Thyroid gland (tissue), 4 donors: ENCODE data around the gene OVOL3.

ENCODE experiments used
- POLR2A ChIP-seq, 2 donors: fragments of 450-650 bp; IDR thresholded peaks; one replicate each; pipeline ENCODE4 v1.6.1; 2017; ENCODE audit warnings: antibody characterized with exemption in 2 of 2, mild to moderate bottlenecking in 2 of 2, moderate library complexity in 1 of 2
- TF ChIP-seq, protein P1 (sequence below), 6 experiments: fragments of 200-600 bp in 3 of 6; fragments of 450-650 bp in 3 of 6; sonication (generic) in 3 of 6; IDR thresholded peaks; one replicate each; pipeline ENCODE4 v1.5.1; 2016 to 2019; ENCODE audit warnings: antibody characterized with exemption in 6 of 6, mild to moderate bottlenecking in 2 of 6, inconsistent platforms in 1 of 6, moderate library complexity in 1 of 6

DNA sequence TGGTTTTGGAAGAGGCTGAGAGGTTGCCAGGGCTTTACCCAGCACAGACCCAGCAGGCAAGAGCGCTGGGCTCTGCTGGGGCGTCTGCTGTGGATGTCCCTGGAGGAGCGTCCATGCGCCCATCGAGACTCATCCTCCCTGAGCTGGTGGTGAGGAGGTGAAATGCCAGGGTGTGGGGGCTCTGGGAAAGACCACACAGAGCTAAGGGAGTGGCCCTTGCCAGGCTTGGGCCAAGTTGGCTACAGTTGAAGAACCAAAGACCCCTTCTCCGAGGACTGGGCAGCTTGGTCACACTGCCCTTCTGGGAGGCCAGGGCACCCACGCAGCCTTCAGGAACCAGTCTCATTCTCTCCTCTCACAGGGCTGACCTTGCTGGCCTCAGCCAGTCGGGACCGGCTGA lies 24.6 kb upstream of the OVOL3 start:
- TF ChIP-seq, protein P1, sequence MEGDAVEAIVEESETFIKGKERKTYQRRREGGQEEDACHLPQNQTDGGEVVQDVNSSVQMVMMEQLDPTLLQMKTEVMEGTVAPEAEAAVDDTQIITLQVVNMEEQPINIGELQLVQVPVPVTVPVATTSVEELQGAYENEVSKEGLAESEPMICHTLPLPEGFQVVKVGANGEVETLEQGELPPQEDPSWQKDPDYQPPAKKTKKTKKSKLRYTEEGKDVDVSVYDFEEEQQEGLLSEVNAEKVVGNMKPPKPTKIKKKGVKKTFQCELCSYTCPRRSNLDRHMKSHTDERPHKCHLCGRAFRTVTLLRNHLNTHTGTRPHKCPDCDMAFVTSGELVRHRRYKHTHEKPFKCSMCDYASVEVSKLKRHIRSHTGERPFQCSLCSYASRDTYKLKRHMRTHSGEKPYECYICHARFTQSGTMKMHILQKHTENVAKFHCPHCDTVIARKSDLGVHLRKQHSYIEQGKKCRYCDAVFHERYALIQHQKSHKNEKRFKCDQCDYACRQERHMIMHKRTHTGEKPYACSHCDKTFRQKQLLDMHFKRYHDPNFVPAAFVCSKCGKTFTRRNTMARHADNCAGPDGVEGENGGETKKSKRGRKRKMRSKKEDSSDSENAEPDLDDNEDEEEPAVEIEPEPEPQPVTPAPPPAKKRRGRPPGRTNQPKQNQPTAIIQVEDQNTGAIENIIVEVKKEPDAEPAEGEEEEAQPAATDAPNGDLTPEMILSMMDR (IDR thresholded peaks at IDR 0.05): no peak
- TF ChIP-seq POLR2A (IDR thresholded peaks at IDR 0.05): no peak
